Measurements from ENCODE around the gene CCR3. TPM values are rescaled to one million over a fixed set of nuclear protein-coding genes. Genes with fewer than 3 reads are reported as not detected.

The CCR3 gene
- total RNA-seq, 1 experiment from 2014 or later, result not detected

DNA sequence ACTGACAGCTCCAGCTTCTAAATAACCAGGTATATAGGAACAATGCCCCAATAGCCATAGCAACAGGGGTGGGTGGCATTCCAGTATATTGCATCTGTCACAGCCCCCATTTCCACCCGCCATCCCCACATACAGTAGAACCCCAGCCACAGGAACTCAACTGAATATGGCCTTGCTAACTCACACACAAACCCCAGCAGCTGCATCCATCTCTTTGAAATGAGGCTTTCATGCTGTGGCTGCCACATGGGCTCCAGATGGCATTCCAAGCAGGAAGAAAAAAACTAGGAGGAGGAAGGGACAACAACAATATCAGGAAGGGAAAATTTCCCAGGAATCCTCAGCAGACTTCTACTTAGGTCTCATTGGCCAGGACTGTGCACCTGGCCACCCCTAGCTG, 54.6 kb downstream of the CCR3 start:
- Histone ChIP-seq H3K27me3 (ENCODE audit: insufficient read depth, low read length) (no peaks in the 10 kb centered on the region; the same call in 1 of the 2 replicates), H3K9ac (ENCODE audit: low read length) (no peak overlapping the region), H3K27ac (ENCODE audit: low read depth, low read length) (no peak overlapping the region), H4K20me1 (ENCODE audit: insufficient read depth) (no peaks in the 10 kb centered on the region), H3K4me2 (ENCODE audit: low read length) (no peak overlapping the region), H3K36me3 (ENCODE audit: control insufficient read depth in 1 of 2, insufficient read depth in 2 of 2, low read length in 2 of 2) (no peaks in the 10 kb centered on the region), H3K9me3 (ENCODE audit: control insufficient read depth in 1 of 2, insufficient read depth in 1 of 2, low read depth in 1 of 2, low read length in 2 of 2) (no peaks in the 10 kb centered on the region), H2AFZ (ENCODE audit: low read depth, low read length, poor library complexity, severe bottlenecking) (no peak overlapping the region), H3K4me3 (replicated peaks in 1 of 2; ENCODE audit: low read depth in 1 of 2, low read length in 2 of 2) (no peak overlapping the region), H3K79me2 (ENCODE audit: insufficient read depth, low read length) (no peaks in the 10 kb centered on the region), H3K4me1 (ENCODE audit: control insufficient read depth in 1 of 2, insufficient read depth in 2 of 2, low read length in 2 of 2) (no peaks in the 10 kb centered on the region), H3K9me2 (ENCODE audit: insufficient read depth) (no peaks in the 10 kb centered on the region)
- DNase-seq (ENCODE audit: low read depth, low spot score) (no peak), ATAC-seq (no peak)
- POLR2A ChIA-PET, result no interaction called here
- CTCF ChIA-PET, result no interaction called here
- TF ChIP-seq POLR2A (IDR thresholded peaks at IDR 0.05; ENCODE audit: borderline replicate concordance, extremely low read depth, insufficient read depth, insufficient read length), result no peak
- no peak for TF ChIP-seq RAD21 (IDR thresholded peaks at IDR 0.05; ENCODE audit: low read depth)
- TF ChIP-seq SP1 (IDR thresholded peaks at IDR 0.05; ENCODE audit: low read depth), result no peak
- TF ChIP-seq EZH2 (IDR thresholded peaks at IDR 0.05), result no peak
- no peak for TF ChIP-seq ZFX (IDR thresholded peaks at IDR 0.05)
- TF ChIP-seq CEBPB (IDR thresholded peaks at IDR 0.05; ENCODE audit: low read depth), result no peak
- TF ChIP-seq POLR2AphosphoS5 (IDR thresholded peaks at IDR 0.05; ENCODE audit: low read depth, low read length), result no peak
- TF ChIP-seq, protein P1, sequence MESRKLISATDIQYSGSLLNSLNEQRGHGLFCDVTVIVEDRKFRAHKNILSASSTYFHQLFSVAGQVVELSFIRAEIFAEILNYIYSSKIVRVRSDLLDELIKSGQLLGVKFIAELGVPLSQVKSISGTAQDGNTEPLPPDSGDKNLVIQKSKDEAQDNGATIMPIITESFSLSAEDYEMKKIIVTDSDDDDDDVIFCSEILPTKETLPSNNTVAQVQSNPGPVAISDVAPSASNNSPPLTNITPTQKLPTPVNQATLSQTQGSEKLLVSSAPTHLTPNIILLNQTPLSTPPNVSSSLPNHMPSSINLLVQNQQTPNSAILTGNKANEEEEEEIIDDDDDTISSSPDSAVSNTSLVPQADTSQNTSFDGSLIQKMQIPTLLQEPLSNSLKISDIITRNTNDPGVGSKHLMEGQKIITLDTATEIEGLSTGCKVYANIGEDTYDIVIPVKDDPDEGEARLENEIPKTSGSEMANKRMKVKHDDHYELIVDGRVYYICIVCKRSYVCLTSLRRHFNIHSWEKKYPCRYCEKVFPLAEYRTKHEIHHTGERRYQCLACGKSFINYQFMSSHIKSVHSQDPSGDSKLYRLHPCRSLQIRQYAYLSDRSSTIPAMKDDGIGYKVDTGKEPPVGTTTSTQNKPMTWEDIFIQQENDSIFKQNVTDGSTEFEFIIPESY (IDR thresholded peaks at IDR 0.05; ENCODE audit: extremely low read depth, insufficient replicate concordance, low read length), result no peak
- TF ChIP-seq EZH2phosphoT487 (IDR thresholded peaks at IDR 0.05; ENCODE audit: borderline replicate concordance), result no peak
- TF ChIP-seq EGR1 (IDR thresholded peaks at IDR 0.05; ENCODE audit: low read depth), result no peak
- TF ChIP-seq CBX3 (IDR thresholded peaks at IDR 0.05; ENCODE audit: low read depth), result no peak
- no peak for TF ChIP-seq YY1 (IDR thresholded peaks at IDR 0.05; ENCODE audit: extremely low read depth, insufficient replicate concordance, low read depth, low read length)
- TF ChIP-seq SRF (IDR thresholded peaks at IDR 0.05; ENCODE audit: low read depth), result no peak
- no peak for TF ChIP-seq JUND (IDR thresholded peaks at IDR 0.05)
- TF ChIP-seq, protein P2, sequence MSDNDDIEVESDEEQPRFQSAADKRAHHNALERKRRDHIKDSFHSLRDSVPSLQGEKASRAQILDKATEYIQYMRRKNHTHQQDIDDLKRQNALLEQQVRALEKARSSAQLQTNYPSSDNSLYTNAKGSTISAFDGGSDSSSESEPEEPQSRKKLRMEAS (IDR thresholded peaks at IDR 0.05), result no peak
- no peak for TF ChIP-seq SIN3A (IDR thresholded peaks at IDR 0.05; ENCODE audit: low read depth)
- TF ChIP-seq FOSL1 (IDR thresholded peaks at IDR 0.05; ENCODE audit: low read depth), result no peak
- TF ChIP-seq ZNF274 (IDR thresholded peaks at IDR 0.05; ENCODE audit: low read depth, low read length), result no peak
- TF ChIP-seq, protein P3, sequence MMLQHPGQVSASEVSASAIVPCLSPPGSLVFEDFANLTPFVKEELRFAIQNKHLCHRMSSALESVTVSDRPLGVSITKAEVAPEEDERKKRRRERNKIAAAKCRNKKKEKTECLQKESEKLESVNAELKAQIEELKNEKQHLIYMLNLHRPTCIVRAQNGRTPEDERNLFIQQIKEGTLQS (IDR thresholded peaks at IDR 0.05), result no peak
- RAD21 ChIA-PET (ENCODE audit: low non-redundant PET in 1 of 2, low total read pairs in 2 of 2, uncharacterized antibody in 2 of 2, unreplicated experiment in 2 of 2), result no interaction called here
- no TSS peak for BruUV-seq (replicated peaks)
- intact Hi-C loops (cut with micrococcal nuclease), result no loop called here

Data from HCT116 (cell line).